ENCODE measurements around the gene PCDH17. TPM values are rescaled to one million over a fixed set of nuclear protein-coding genes. Genes with fewer than 3 reads are reported as not detected.

PCDH17 gene
- polyA plus RNA-seq: not detected in 3 replicates
- polyA plus RNA-seq (2011; ENCODE audit: low read depth): not detected
- polyA plus RNA-seq (2011; cell fraction: cytosol; rRNA removed): not detected in 2 replicates
- polyA plus RNA-seq (2011; cell fraction: nucleus; rRNA removed): not detected in 2 replicates
- polyA plus RNA-seq (2012; ENCODE audit: low replicate concordance): not detected in 2 replicates
- polyA minus RNA-seq: not detected in 3 replicates
- polyA minus RNA-seq (2011; cell fraction: cytosol; rRNA and poly(A)+ RNA removed): not detected
- polyA minus RNA-seq (2011; cell fraction: nucleus; rRNA and poly(A)+ RNA removed): not detected in 2 replicates

GRCh38 chr13:57631596-57632275 is at the start of gene PCDH17:
Gene PCDH17 (plus strand): TSS chr13:57631744. CDS start chr13:57632547, 803 bp downstream.
- peaks cover 24% of the 10 kb centered on the region for H3K9me3 ChIP-seq (ENCODE audit: control insufficient read depth, low read depth, low read length)
- no peak for DNase-seq (ENCODE audit: low read depth, low spot score)
- no peak within 1 kb of the TSS for H3K27ac ChIP-seq (ENCODE audit: control insufficient read depth, insufficient read depth, low read length)
- H4K20me1 ChIP-seq (ENCODE audit: control insufficient read depth, extremely low read depth, insufficient read depth, low read length): no peaks in the 10 kb centered on the region
- H3K9me1 ChIP-seq (ENCODE audit: control insufficient read depth, extremely low read depth, insufficient read depth, low read length): no peaks in the 10 kb centered on the region
- no peak for FAIRE-seq
- H3K27me3 ChIP-seq (ENCODE audit: control insufficient read depth, extremely low read depth, insufficient read depth, low read length): peaks cover 57% of the 10 kb centered on the region
- dilution Hi-C loops (cut with MboI; ENCODE audit: extremely low pct_ligation_motif_present, low sequenced_read_pairs): no loop called here
- H3K9ac ChIP-seq (ENCODE audit: control insufficient read depth, extremely low read depth, insufficient read depth, low read length): no peak within 1 kb of the TSS
- no peaks in the 10 kb centered on the region for H3K36me3 ChIP-seq (ENCODE audit: control insufficient read depth in 2 of 2, extremely low read depth in 1 of 2, insufficient read depth in 2 of 2, low read length in 2 of 2)
- H3K79me2 ChIP-seq (ENCODE audit: control insufficient read depth, insufficient read depth, low read length): no peaks in the 10 kb centered on the region
- no peaks in the 10 kb centered on the region for H3K4me1 ChIP-seq (ENCODE audit: control insufficient read depth, extremely low read depth, insufficient read depth, low read length)
- peak; percentile 61 for TF ChIP-seq EZH2 (IDR thresholded peaks at IDR 0.05; ENCODE audit: low read length)
- TF ChIP-seq, protein P1, sequence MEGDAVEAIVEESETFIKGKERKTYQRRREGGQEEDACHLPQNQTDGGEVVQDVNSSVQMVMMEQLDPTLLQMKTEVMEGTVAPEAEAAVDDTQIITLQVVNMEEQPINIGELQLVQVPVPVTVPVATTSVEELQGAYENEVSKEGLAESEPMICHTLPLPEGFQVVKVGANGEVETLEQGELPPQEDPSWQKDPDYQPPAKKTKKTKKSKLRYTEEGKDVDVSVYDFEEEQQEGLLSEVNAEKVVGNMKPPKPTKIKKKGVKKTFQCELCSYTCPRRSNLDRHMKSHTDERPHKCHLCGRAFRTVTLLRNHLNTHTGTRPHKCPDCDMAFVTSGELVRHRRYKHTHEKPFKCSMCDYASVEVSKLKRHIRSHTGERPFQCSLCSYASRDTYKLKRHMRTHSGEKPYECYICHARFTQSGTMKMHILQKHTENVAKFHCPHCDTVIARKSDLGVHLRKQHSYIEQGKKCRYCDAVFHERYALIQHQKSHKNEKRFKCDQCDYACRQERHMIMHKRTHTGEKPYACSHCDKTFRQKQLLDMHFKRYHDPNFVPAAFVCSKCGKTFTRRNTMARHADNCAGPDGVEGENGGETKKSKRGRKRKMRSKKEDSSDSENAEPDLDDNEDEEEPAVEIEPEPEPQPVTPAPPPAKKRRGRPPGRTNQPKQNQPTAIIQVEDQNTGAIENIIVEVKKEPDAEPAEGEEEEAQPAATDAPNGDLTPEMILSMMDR (optimal IDR thresholded peaks at IDR 0.05 in 1 of 3, IDR thresholded peaks at IDR 0.05 in 1 of 3, conservative IDR thresholded peaks at IDR 0.05 in 1 of 3; ENCODE audit: extremely low read depth in 1 of 3, insufficient read depth in 2 of 3, low read length in 3 of 3): no peak
- H3K4me3 ChIP-seq (ENCODE audit: control insufficient read depth in 2 of 3, extremely low read depth in 1 of 3, insufficient read depth in 2 of 3, low read depth in 1 of 3, low read length in 3 of 3): peak within 1 kb of the TSS in 2 of 3 experiments; percentile 22 to 46
- peak within 1 kb of the TSS; percentile 27 for H3K4me2 ChIP-seq (ENCODE audit: control insufficient read depth, extremely low read depth, insufficient read depth, low read depth, low read length)
- H2AFZ ChIP-seq (ENCODE audit: control insufficient read depth, low read length): no peak within 1 kb of the TSS

DNA sequence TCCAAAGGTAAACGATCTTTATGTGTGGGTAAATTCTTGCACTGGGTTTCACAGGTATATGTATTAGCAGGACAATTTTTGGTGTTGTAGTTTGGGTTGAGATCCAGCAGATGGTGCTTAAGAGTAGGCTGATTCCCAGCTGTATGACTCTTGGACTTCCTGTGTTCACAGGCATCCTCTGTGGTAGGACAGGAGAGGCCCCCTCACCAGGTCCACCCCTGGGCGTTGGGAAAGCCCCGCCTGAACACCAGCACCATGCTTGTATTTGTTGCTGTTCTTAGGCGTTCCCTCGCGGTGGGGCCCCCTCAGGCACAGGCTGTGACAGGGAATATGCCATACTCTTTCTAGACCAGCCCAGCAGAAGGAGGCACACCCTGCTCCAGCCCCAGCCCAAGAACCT is 49.5 kb upstream of the PCDH17 start:
- H3K4me3 ChIP-seq (ENCODE audit: control insufficient read depth in 2 of 3, extremely low read depth in 1 of 3, insufficient read depth in 2 of 3, low read depth in 1 of 3, low read length in 3 of 3): no peak overlapping the region
- no peak overlapping the region for H3K27ac ChIP-seq (ENCODE audit: control insufficient read depth, insufficient read depth, low read length)
- no peak overlapping the region for H3K9ac ChIP-seq (ENCODE audit: control insufficient read depth, extremely low read depth, insufficient read depth, low read length)
- H3K9me3 ChIP-seq (ENCODE audit: control insufficient read depth, low read depth, low read length): peaks cover 3% of the 10 kb centered on the region
- no peak overlapping the region for H2AFZ ChIP-seq (ENCODE audit: control insufficient read depth, low read length)
- DNase-seq (ENCODE audit: low read depth, low spot score) (no peak), FAIRE-seq (no peak)
- TF ChIP-seq, protein P1 (optimal IDR thresholded peaks at IDR 0.05 in 1 of 3, IDR thresholded peaks at IDR 0.05 in 1 of 3, conservative IDR thresholded peaks at IDR 0.05 in 1 of 3; ENCODE audit: extremely low read depth in 1 of 3, insufficient read depth in 2 of 3, low read length in 3 of 3): no peak
- no peak for TF ChIP-seq EZH2 (IDR thresholded peaks at IDR 0.05; ENCODE audit: low read length)
- H3K79me2 ChIP-seq (ENCODE audit: control insufficient read depth, insufficient read depth, low read length): no peaks in the 10 kb centered on the region
- dilution Hi-C loops (cut with MboI; ENCODE audit: extremely low pct_ligation_motif_present, low sequenced_read_pairs): no loop called here
- H3K4me1 ChIP-seq (ENCODE audit: control insufficient read depth, extremely low read depth, insufficient read depth, low read length): no peaks in the 10 kb centered on the region
- H3K4me2 ChIP-seq (ENCODE audit: control insufficient read depth, extremely low read depth, insufficient read depth, low read depth, low read length): no peak overlapping the region
- no peaks in the 10 kb centered on the region for H3K36me3 ChIP-seq (ENCODE audit: control insufficient read depth in 2 of 2, extremely low read depth in 1 of 2, insufficient read depth in 2 of 2, low read length in 2 of 2)
- no peaks in the 10 kb centered on the region for H4K20me1 ChIP-seq (ENCODE audit: control insufficient read depth, extremely low read depth, insufficient read depth, low read length)
- H3K9me1 ChIP-seq (ENCODE audit: control insufficient read depth, extremely low read depth, insufficient read depth, low read length): no peaks in the 10 kb centered on the region
- H3K27me3 ChIP-seq (ENCODE audit: control insufficient read depth, extremely low read depth, insufficient read depth, low read length): no peaks in the 10 kb centered on the region

Measured in keratinocyte (primary cell).